Measurements from ENCODE around the gene MCM6. TPM values are rescaled to one million over a fixed set of nuclear protein-coding genes. Genes with fewer than 3 reads are reported as not detected.

MCM6 gene
- polyA plus RNA-seq, 3 donors: 1.3 to 2.2 (median 1.7) TPM

GRCh38 chr2:135836596-135837270 lies 39.5 kb downstream of the MCM6 start, which contains the start of gene LCT:
Gene LCT, minus strand, starts transcription at chr2:135837184. Its CDS starts 15 bp downstream, at chr2:135837169.
- H2AFZ ChIP-seq (ENCODE audit: insufficient read depth, low read depth, low read length, poor library complexity, severe bottlenecking): no peak within 1 kb of the TSS
- H4K20me1 ChIP-seq (ENCODE audit: insufficient read depth, low read length): no peaks in the 10 kb centered on the region
- H3K36me3 Mint-ChIP-seq: peaks cover 2 to 12% of the 10 kb centered on the region in 2 donors
- intact Hi-C loops (cut with micrococcal nuclease): no loop called here
- H3K27ac ChIP-seq (ENCODE audit: low read depth in 1 of 2, low read length in 2 of 2): no peak within 1 kb of the TSS
- H3K4me3 ChIP-seq (replicated peaks in 1 of 3; ENCODE audit: low read depth in 2 of 3, low read length in 3 of 3): no peak within 1 kb of the TSS
- H3K27me3 ChIP-seq (ENCODE audit: control insufficient read depth in 2 of 2, insufficient read depth in 2 of 2, low read length in 2 of 2): no peaks in the 10 kb centered on the region
- no peak for DNase-seq
- H3K4me1 ChIP-seq (ENCODE audit: control insufficient read depth in 1 of 2, insufficient read depth in 2 of 2, low read length in 2 of 2): peaks cover 0 to 9% of the 10 kb centered on the region in 2 donors
- TF ChIP-seq CTCF (IDR thresholded peaks at IDR 0.05): no peak
- H3K4me3 Mint-ChIP-seq: no peak within 1 kb of the TSS
- 96% methylated on average over 11 of the region's 12 CpGs for WGBS (ENCODE audit: insufficient coverage)
- peak within 1 kb of the TSS in 2 of 7 donors; percentile 31 to 71 for H3K27ac Mint-ChIP-seq
- H3K79me2 ChIP-seq (ENCODE audit: insufficient read depth, low read length): no peaks in the 10 kb centered on the region
- no peak within 1 kb of the TSS for H3K9ac ChIP-seq (ENCODE audit: insufficient read depth, low read length, poor library complexity, severe bottlenecking)
- H3K36me3 ChIP-seq (replicated peaks in 1 of 2; ENCODE audit: control insufficient read depth in 1 of 2, insufficient read depth in 2 of 2, low read length in 2 of 2): peaks cover 0 to 5% of the 10 kb centered on the region in 2 donors
- H3K27me3 Mint-ChIP-seq (ENCODE audit: low read depth in 3 of 3): no peaks in the 10 kb centered on the region
- H3K4me1 Mint-ChIP-seq: peaks cover 10% of the 10 kb centered on the region
- H3K4me2 ChIP-seq (replicated peaks; ENCODE audit: extremely low read depth, low read length, poor library complexity, severe bottlenecking): no peak within 1 kb of the TSS
- no peaks in the 10 kb centered on the region for H3K9me3 Mint-ChIP-seq
- H3K9me3 ChIP-seq (replicated peaks in 1 of 2; ENCODE audit: control insufficient read depth in 1 of 2, insufficient read depth in 1 of 2, low read length in 2 of 2): no peaks in the 10 kb centered on the region

DNA sequence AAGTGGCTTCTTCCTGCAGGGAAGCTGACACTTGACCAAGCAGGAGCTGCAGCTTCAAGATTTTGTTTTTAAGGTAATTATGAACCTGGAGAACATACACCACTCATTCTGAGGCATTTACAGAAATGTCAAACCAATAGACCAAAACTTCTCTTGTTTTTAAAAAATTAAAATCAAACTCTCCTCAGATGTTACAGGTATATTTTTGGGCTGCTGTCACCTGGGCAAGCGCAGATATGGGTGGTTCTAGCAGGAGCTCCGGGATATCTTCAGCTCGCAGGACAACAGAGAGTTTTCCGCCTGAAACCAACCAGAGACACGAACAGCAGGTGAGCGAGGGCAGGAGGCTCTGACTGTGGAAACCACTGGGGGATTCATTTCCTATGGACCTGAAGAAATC lies 43.4 kb downstream of the MCM6 start:
- intact Hi-C loops (cut with micrococcal nuclease): no loop called here
- H3K9me3 Mint-ChIP-seq: no peaks in the 10 kb centered on the region
- Histone ChIP-seq H3K9me3 (replicated peaks in 1 of 2; ENCODE audit: control insufficient read depth in 1 of 2, insufficient read depth in 1 of 2, low read length in 2 of 2) (no peaks in the 10 kb centered on the region), H3K79me2 (ENCODE audit: insufficient read depth, low read length) (no peaks in the 10 kb centered on the region), H3K27me3 (ENCODE audit: control insufficient read depth in 2 of 2, insufficient read depth in 2 of 2, low read length in 2 of 2) (no peaks in the 10 kb centered on the region), H3K9ac (ENCODE audit: insufficient read depth, low read length, poor library complexity, severe bottlenecking) (no peak overlapping the region), H4K20me1 (ENCODE audit: insufficient read depth, low read length) (no peaks in the 10 kb centered on the region), H3K27ac (ENCODE audit: low read depth in 1 of 2, low read length in 2 of 2) (no peak overlapping the region), H3K4me1 (ENCODE audit: control insufficient read depth in 1 of 2, insufficient read depth in 2 of 2, low read length in 2 of 2) (no peaks in the 10 kb centered on the region), H3K4me2 (replicated peaks; ENCODE audit: extremely low read depth, low read length, poor library complexity, severe bottlenecking) (no peak overlapping the region), H2AFZ (ENCODE audit: insufficient read depth, low read depth, low read length, poor library complexity, severe bottlenecking) (no peak overlapping the region), H3K36me3 (replicated peaks in 1 of 2; ENCODE audit: control insufficient read depth in 1 of 2, insufficient read depth in 2 of 2, low read length in 2 of 2) (no peaks in the 10 kb centered on the region), H3K4me3 (replicated peaks in 1 of 3; ENCODE audit: low read depth in 2 of 3, low read length in 3 of 3) (no peak overlapping the region)
- peaks cover 2% of the 10 kb centered on the region for H3K4me1 Mint-ChIP-seq
- no peak for TF ChIP-seq CTCF (IDR thresholded peaks at IDR 0.05)
- H3K4me3 Mint-ChIP-seq: no peak overlapping the region
- DNase-seq: no peak
- H3K27ac Mint-ChIP-seq: peak overlapping the region in 2 of 7 donors; percentile 63 to 70
- H3K27me3 Mint-ChIP-seq (ENCODE audit: low read depth in 3 of 3): peaks cover 0 to 3% (median 0%) of the 10 kb centered on the region in 3 donors
- H3K36me3 Mint-ChIP-seq: peaks cover 2 to 6% of the 10 kb centered on the region in 2 donors
- 100% methylated on average over 4 of the region's 6 CpGs for WGBS (ENCODE audit: insufficient coverage)

Data from CD14-positive monocyte (primary cell).